Measurements from ENCODE around the gene TELO2.

The TELO2 gene

DNA sequence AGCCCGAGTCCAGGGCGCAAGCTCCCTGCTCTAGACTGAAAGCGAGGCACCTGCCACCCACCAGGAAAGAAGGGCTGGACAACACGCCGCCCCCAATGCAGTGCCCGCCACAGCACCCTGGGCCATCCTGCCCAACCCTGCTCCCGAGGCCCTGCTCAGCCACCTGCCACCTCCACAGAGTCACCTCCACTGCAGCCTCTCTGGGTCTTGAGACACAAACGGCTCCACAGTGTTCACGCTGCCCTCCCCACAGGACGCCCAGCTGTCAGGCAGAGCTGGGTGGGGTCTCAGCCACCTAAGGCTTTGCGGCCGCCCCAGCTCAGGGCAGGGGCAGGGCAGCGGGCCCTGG is 27.6 kb upstream of the TELO2 start:
- POLR2A ChIA-PET, result no interaction called here
- Histone ChIP-seq H3K4me1 (ENCODE audit: control insufficient read depth, insufficient read depth, low read length) (no peaks in the 10 kb centered on the region), H3K36me3 (ENCODE audit: control insufficient read depth in 2 of 2, insufficient read depth in 1 of 2, low read length in 2 of 2) (peaks cover 0 to 22% of the 10 kb centered on the region in 2 experiments; a peak in 1 of 3 replicates), H3K4me3 (ENCODE audit: low read depth, low read length) (no peak overlapping the region), H3K9me3 (ENCODE audit: control insufficient read depth, insufficient read depth, low read depth, low read length) (no peaks in the 10 kb centered on the region), H3K27ac (ENCODE audit: extremely low read depth, low read depth, low read length) (no peak overlapping the region)
- CTCF ChIA-PET, result interaction anchor here (0.7 kb wide), 1 partner anchor 24 kb away, joined by 3 read pairs; no protein-coding TSS in a partner anchor
- no peak for TF ChIP-seq ZNF423 (tag by site-specific recombination; IDR thresholded peaks at IDR 0.05)
- no peak for TF ChIP-seq ZNF707 (tag by site-specific recombination; IDR thresholded peaks at IDR 0.05)
- TF ChIP-seq ZXDB (tag by site-specific recombination; IDR thresholded peaks at IDR 0.05), result no peak
- TF ChIP-seq PRDM4 (tag by site-specific recombination; IDR thresholded peaks at IDR 0.05), result no peak
- no peak for TF ChIP-seq SP3 (tag by site-specific recombination; IDR thresholded peaks at IDR 0.05)
- no peak for TF ChIP-seq ZNF704 (tag by site-specific recombination; IDR thresholded peaks at IDR 0.05)
- no peak for TF ChIP-seq ZNF174 (tag by site-specific recombination; IDR thresholded peaks at IDR 0.05)
- TF ChIP-seq ZNF510 (tag by site-specific recombination; IDR thresholded peaks at IDR 0.05; ENCODE audit: insufficient replicate concordance), result no peak
- TF ChIP-seq ZNF394 (tag by site-specific recombination; IDR thresholded peaks at IDR 0.05; ENCODE audit: borderline replicate concordance), result no peak
- no peak for TF ChIP-seq IKZF3 (tag by site-specific recombination; IDR thresholded peaks at IDR 0.05)
- TF ChIP-seq ZNF169 (tag by site-specific recombination; IDR thresholded peaks at IDR 0.05), result no peak
- TF ChIP-seq ZNF701 (tag by site-specific recombination; IDR thresholded peaks at IDR 0.05), result no peak
- TF ChIP-seq, protein P1, sequence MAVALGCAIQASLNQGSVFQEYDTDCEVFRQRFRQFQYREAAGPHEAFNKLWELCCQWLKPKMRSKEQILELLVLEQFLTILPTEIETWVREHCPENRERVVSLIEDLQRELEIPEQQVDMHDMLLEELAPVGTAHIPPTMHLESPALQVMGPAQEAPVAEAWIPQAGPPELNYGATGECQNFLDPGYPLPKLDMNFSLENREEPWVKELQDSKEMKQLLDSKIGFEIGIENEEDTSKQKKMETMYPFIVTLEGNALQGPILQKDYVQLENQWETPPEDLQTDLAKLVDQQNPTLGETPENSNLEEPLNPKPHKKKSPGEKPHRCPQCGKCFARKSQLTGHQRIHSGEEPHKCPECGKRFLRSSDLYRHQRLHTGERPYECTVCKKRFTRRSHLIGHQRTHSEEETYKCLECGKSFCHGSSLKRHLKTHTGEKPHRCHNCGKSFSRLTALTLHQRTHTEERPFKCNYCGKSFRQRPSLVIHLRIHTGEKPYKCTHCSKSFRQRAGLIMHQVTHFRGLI (tag by site-specific recombination; IDR thresholded peaks at IDR 0.05), result no peak
- no peak for TF ChIP-seq ZBTB20 (tag by site-specific recombination; IDR thresholded peaks at IDR 0.05)
- TF ChIP-seq ZNF302 (tag by site-specific recombination; IDR thresholded peaks at IDR 0.05; ENCODE audit: low read depth), result no peak

- POLR2A ChIA-PET, result no interaction called here
- CTCF ChIA-PET, result no interaction called here
- H3K9me3 ChIP-seq (ENCODE audit: control insufficient read depth, insufficient read depth, low read depth, low read length), result no peaks in the 10 kb centered on the region
- no peaks in the 10 kb centered on the region for H3K4me1 ChIP-seq (ENCODE audit: control insufficient read depth, insufficient read depth, low read length)
- no peak overlapping the region for H3K4me3 ChIP-seq (ENCODE audit: low read depth, low read length)
- TF ChIP-seq SALL2 (tag by site-specific recombination; IDR thresholded peaks at IDR 0.05; ENCODE audit: borderline replicate concordance) (no peak), MYNN (tag by site-specific recombination; IDR thresholded peaks at IDR 0.05; ENCODE audit: borderline replicate concordance) (no peak), ZNF391 (tag by site-specific recombination; IDR thresholded peaks at IDR 0.05; ENCODE audit: borderline replicate concordance, low read depth) (no peak), ZNF146 (tag by site-specific recombination; IDR thresholded peaks at IDR 0.05) (no peak), ZBTB17 (tag by site-specific recombination; IDR thresholded peaks at IDR 0.05) (no peak), YY2 (tag by site-specific recombination; IDR thresholded peaks at IDR 0.05) (no peak), ZFP69B (tag by site-specific recombination; IDR thresholded peaks at IDR 0.05) (no peak), ZNF341 (tag by site-specific recombination; IDR thresholded peaks at IDR 0.05; ENCODE audit: low read depth) (no peak), ZBTB8A (tag by site-specific recombination; IDR thresholded peaks at IDR 0.05) (no peak), ZNF510 (tag by site-specific recombination; IDR thresholded peaks at IDR 0.05; ENCODE audit: insufficient replicate concordance) (no peak), ZNF830 (tag by site-specific recombination; IDR thresholded peaks at IDR 0.05; ENCODE audit: low read depth) (no peak), ZNF843 (tag by site-specific recombination; IDR thresholded peaks at IDR 0.05) (no peak), IKZF3 (tag by site-specific recombination; IDR thresholded peaks at IDR 0.05) (no peak), ZNF10 (tag by site-specific recombination; IDR thresholded peaks at IDR 0.05) (no peak), ZNF280C (tag by site-specific recombination; IDR thresholded peaks at IDR 0.05) (no peak), ZNF114 (tag by site-specific recombination; IDR thresholded peaks at IDR 0.05) (no peak), ZNF530 (tag by site-specific recombination; IDR thresholded peaks at IDR 0.05; ENCODE audit: low read depth) (no peak)
- no peak overlapping the region for H3K27ac ChIP-seq (ENCODE audit: extremely low read depth, low read depth, low read length)
- H3K36me3 ChIP-seq (ENCODE audit: control insufficient read depth in 2 of 2, insufficient read depth in 1 of 2, low read length in 2 of 2), result peaks cover 0 to 17% of the 10 kb centered on the region in 2 experiments; a peak in 1 of 3 replicates
Observed at GRCh38 chr16:1466054-1466453, 27.1 kb upstream of the TELO2 start.
